Measurements from ENCODE around the gene OVOL1. TPM values are rescaled to one million over a fixed set of nuclear protein-coding genes. Genes with fewer than 3 reads are reported as not detected.
A peak's percentile ranks its signal among the peaks of the same experiment; 100 is the strongest.

The OVOL1 gene
- total and polyA plus RNA-seq, 2 of the 8 experiments (the other 6 are each of a cell fraction or from before 2014, with no cell fraction given), result 2.6 to 3.4 TPM

DNA sequence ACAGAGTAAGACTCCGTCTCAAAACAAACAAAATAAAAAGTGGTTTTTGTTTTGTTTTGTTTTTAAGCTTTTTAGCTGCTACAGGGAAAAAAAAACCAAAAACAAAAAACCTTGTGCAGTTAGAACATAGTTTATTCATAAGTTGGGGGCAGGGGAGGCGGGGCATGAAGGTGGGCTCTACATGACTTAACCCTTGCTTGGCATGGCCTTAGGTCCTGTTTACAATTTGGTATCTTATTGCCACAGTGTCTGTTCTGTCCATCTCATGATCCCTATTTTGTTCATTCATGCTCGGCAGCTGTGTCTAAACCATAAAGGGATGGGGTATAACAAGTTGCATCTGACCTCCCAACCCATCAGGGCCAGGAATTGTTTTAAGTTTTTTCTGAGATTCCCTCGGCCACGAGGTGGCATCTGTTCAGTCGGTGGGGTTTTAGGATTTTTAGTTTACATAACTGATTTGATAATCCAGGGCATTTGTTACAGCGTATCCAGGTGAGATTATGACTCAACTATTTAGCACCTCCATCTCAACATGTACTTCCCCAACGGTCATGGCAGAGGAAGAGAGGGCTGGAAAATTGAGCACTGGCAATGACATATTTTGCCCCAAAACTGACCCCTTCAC lies 13.0 kb upstream of the OVOL1 start:
- Histone ChIP-seq H4K91ac (replicated peaks; ENCODE audit: insufficient read length, low read length) (no peak overlapping the region), H3K79me2 (ENCODE audit: control insufficient read depth in 1 of 2, insufficient read depth in 2 of 2, low read length in 2 of 2) (no peaks in the 10 kb centered on the region; a peak in 1 of 4 replicates), H3K27ac (ENCODE audit: low read depth, low read length) (no peak overlapping the region), H3K14ac (ENCODE audit: insufficient read length) (no peak overlapping the region), H3K36me3 (ENCODE audit: control insufficient read depth in 2 of 4, insufficient read depth in 4 of 4, low read length in 3 of 4) (peaks cover 0 to 9% (median 0%) of the 10 kb centered on the region in 4 experiments; a peak in 3 of 8 replicates), H3K4me3 (ENCODE audit: extremely low read depth in 1 of 4, insufficient read depth in 2 of 4, low read depth in 3 of 4, low read length in 4 of 4) (no peak overlapping the region), H3K4me2 (ENCODE audit: insufficient read depth in 1 of 2, low read depth in 2 of 2, low read length in 2 of 2) (no peak overlapping the region), H2BK20ac (ENCODE audit: low read length) (no peak overlapping the region), H4K5ac (ENCODE audit: insufficient read length, low read depth, low read length) (no peak overlapping the region), H3K23me2 (ENCODE audit: low read depth, low read length) (no peaks in the 10 kb centered on the region), H3K23ac (ENCODE audit: insufficient read length) (no peak overlapping the region), H2BK15ac (ENCODE audit: low read length) (no peak overlapping the region), H3K18ac (ENCODE audit: extremely low read depth, low read length) (no peak overlapping the region), H2AFZ (ENCODE audit: low read length) (no peak overlapping the region), H2BK5ac (ENCODE audit: low read depth, low read length) (no peak overlapping the region), H2BK120ac (replicated peaks; ENCODE audit: low read depth, low read length) (no peak overlapping the region), H3K9me3 (ENCODE audit: insufficient read depth in 2 of 2, low read depth in 1 of 2, low read length in 1 of 2) (no peaks in the 10 kb centered on the region; a peak in 1 of 4 replicates), H2AK5ac (ENCODE audit: low read depth, low read length) (no peak overlapping the region), H3K56ac (replicated peaks; ENCODE audit: insufficient read length, low read depth, low read length) (no peak overlapping the region), H3K27me3 (replicated peaks in 1 of 4; ENCODE audit: control insufficient read depth in 3 of 4, extremely low read depth in 1 of 4, insufficient read depth in 3 of 4, low read length in 3 of 4) (no peaks in the 10 kb centered on the region), H4K20me1 (replicated peaks in 1 of 2; ENCODE audit: control insufficient read depth in 1 of 2, insufficient read depth in 2 of 2, low read length in 2 of 2) (peaks cover 1 to 8% of the 10 kb centered on the region in 2 experiments), H3K79me1 (ENCODE audit: low read depth, low read length) (0 out of 2 replicates have a peak, but pooled peaks cover 2% of the 10 kb centered on the region), H4K8ac (ENCODE audit: extremely low read depth, insufficient read depth, low read length) (no peak overlapping the region), H3K9ac (replicated peaks in 1 of 4; ENCODE audit: extremely low read depth in 1 of 4, low read depth in 3 of 4, low read length in 3 of 4) (no peak overlapping the region), H2BK12ac (ENCODE audit: low read depth, low read length) (no peak overlapping the region), H3K4me1 (replicated peaks in 1 of 4; ENCODE audit: control insufficient read depth in 3 of 4, insufficient read depth in 4 of 4, low read length in 3 of 4) (no peaks in the 10 kb centered on the region), H3K4ac (replicated peaks; ENCODE audit: insufficient read length, low read depth, low read length) (no peak overlapping the region)
- ChIA-PET CTCF (ENCODE audit: partially characterized antibody) (interaction anchor here (0.8 to 13.2 kb wide), 10 partner anchors 16 to 110 kb away, joined by 3 to 347 read pairs (median 6); no protein-coding TSS in a partner anchor), POLR2A (ENCODE audit: partially characterized antibody) (interaction anchor here (0.9 to 1.6 kb wide), 2 partner anchors 9 to 114 kb away, joined by 3 read pairs; partner anchors contain the start of gene FIBP)
- FAIRE-seq, result no peak
- WGBS, 2 experiments (ENCODE audit: extremely low coverage in 1 of 2, insufficient coverage in 1 of 2, insufficient read length in 1 of 2, insufficient replicate concordance in 2 of 2, low coverage in 1 of 2, low lambda C conversion rate in 2 of 2, missing lambda C conversion rate in 1 of 2), result 82% methylated on average over 8 of the region's 8 CpGs; no CpG with 5 or more reads in 1 of the 2 experiments
- DNase-seq (ENCODE audit: low read depth in 1 of 2, low spot score in 2 of 2), result no peak
- 0 out of 4 replicates have a peak, but pooled peaks of 1 of the 2 experiments have one; percentile 5 for TF ChIP-seq RAD21 (IDR thresholded peaks at IDR 0.05 in 1 of 2, conservative IDR thresholded peaks at IDR 0.05 in 1 of 2; ENCODE audit: low read depth in 2 of 2, low read length in 2 of 2)
- no peak for TF ChIP-seq HDAC2 (IDR thresholded peaks at IDR 0.05; ENCODE audit: borderline replicate concordance in 1 of 2, low read depth in 2 of 2, low read length in 2 of 2)
